Measurements from ENCODE around the gene TK1. TPM values are rescaled to one million over a fixed set of nuclear protein-coding genes. Genes with fewer than 3 reads are reported as not detected.

Gene TK1
- polyA plus RNA-seq, 3 donors: 0.67 to 2.0 (median 1.4) TPM

- H3K27me3 ChIP-seq (ENCODE audit: control insufficient read depth in 2 of 2, insufficient read depth in 2 of 2, low read length in 2 of 2): no peaks in the 10 kb centered on the region
- Mint-ChIP-seq H3K27ac (peak overlapping the region in 2 of 7 donors; percentile 6 to 39), H3K27me3 (ENCODE audit: low read depth in 3 of 3) (peaks cover 0 to 2% (median 0%) of the 10 kb centered on the region in 3 donors), H3K4me3 (no peak overlapping the region), H3K36me3 (peaks cover 18 to 48% of the 10 kb centered on the region in 2 donors), H3K9me3 (no peaks in the 10 kb centered on the region), H3K4me1 (peaks cover 39% of the 10 kb centered on the region)
- peaks cover 42% of the 10 kb centered on the region for H3K79me2 ChIP-seq (ENCODE audit: insufficient read depth, low read length)
- no peaks in the 10 kb centered on the region for H3K9me3 ChIP-seq (replicated peaks in 1 of 2; ENCODE audit: control insufficient read depth in 1 of 2, insufficient read depth in 1 of 2, low read length in 2 of 2)
- no peak overlapping the region for H3K4me3 ChIP-seq (replicated peaks in 1 of 3; ENCODE audit: low read depth in 2 of 3, low read length in 3 of 3)
- no CpG with 5 or more reads among the region's 2 CpGs for WGBS (ENCODE audit: insufficient coverage)
- H2AFZ ChIP-seq (ENCODE audit: insufficient read depth, low read depth, low read length, poor library complexity, severe bottlenecking): no peak overlapping the region
- no peaks in the 10 kb centered on the region for H4K20me1 ChIP-seq (ENCODE audit: insufficient read depth, low read length)
- no peak overlapping the region for H3K4me2 ChIP-seq (replicated peaks; ENCODE audit: extremely low read depth, low read length, poor library complexity, severe bottlenecking)
- peaks cover 22 to 32% of the 10 kb centered on the region in 2 donors for H3K4me1 ChIP-seq (ENCODE audit: control insufficient read depth in 1 of 2, insufficient read depth in 2 of 2, low read length in 2 of 2)
- peaks cover 0 to 4% of the 10 kb centered on the region in 2 donors for H3K36me3 ChIP-seq (replicated peaks in 1 of 2; ENCODE audit: control insufficient read depth in 1 of 2, insufficient read depth in 2 of 2, low read length in 2 of 2)
- no peak overlapping the region for H3K9ac ChIP-seq (ENCODE audit: insufficient read depth, low read length, poor library complexity, severe bottlenecking)
- no peak for TF ChIP-seq CTCF (IDR thresholded peaks at IDR 0.05)
- DNase-seq: no peak
- intact Hi-C loops (cut with micrococcal nuclease): no loop called here
- H3K27ac ChIP-seq (ENCODE audit: low read depth in 1 of 2, low read length in 2 of 2): no peak overlapping the region
These were observed 6.3 kb downstream of the TK1 start for GRCh38 chr17:78180508-78180907.

GRCh38 chr17:78180083-78180482 is 6.8 kb downstream of the TK1 start:
- no peak for TF ChIP-seq CTCF (IDR thresholded peaks at IDR 0.05)
- peaks cover 26 to 34% of the 10 kb centered on the region in 2 donors for H3K4me1 ChIP-seq (ENCODE audit: control insufficient read depth in 1 of 2, insufficient read depth in 2 of 2, low read length in 2 of 2)
- no peak overlapping the region for H3K4me3 Mint-ChIP-seq
- WGBS (ENCODE audit: insufficient coverage): 89% methylated on average over 3 of the region's 14 CpGs
- peaks cover 42% of the 10 kb centered on the region for H3K4me1 Mint-ChIP-seq
- H3K4me2 ChIP-seq (replicated peaks; ENCODE audit: extremely low read depth, low read length, poor library complexity, severe bottlenecking): no peak overlapping the region
- no peaks in the 10 kb centered on the region for H4K20me1 ChIP-seq (ENCODE audit: insufficient read depth, low read length)
- no peaks in the 10 kb centered on the region for H3K9me3 Mint-ChIP-seq
- H3K27me3 ChIP-seq (ENCODE audit: control insufficient read depth in 2 of 2, insufficient read depth in 2 of 2, low read length in 2 of 2): no peaks in the 10 kb centered on the region
- intact Hi-C loops (cut with micrococcal nuclease): no loop called here
- DNase-seq: no peak
- H3K27me3 Mint-ChIP-seq (ENCODE audit: low read depth in 3 of 3): peaks cover 0 to 2% (median 0%) of the 10 kb centered on the region in 3 donors
- H3K9ac ChIP-seq (ENCODE audit: insufficient read depth, low read length, poor library complexity, severe bottlenecking): no peak overlapping the region
- H3K9me3 ChIP-seq (replicated peaks in 1 of 2; ENCODE audit: control insufficient read depth in 1 of 2, insufficient read depth in 1 of 2, low read length in 2 of 2): no peaks in the 10 kb centered on the region
- H2AFZ ChIP-seq (ENCODE audit: insufficient read depth, low read depth, low read length, poor library complexity, severe bottlenecking): no peak overlapping the region
- peaks cover 22 to 52% of the 10 kb centered on the region in 2 donors for H3K36me3 Mint-ChIP-seq
- H3K36me3 ChIP-seq (replicated peaks in 1 of 2; ENCODE audit: control insufficient read depth in 1 of 2, insufficient read depth in 2 of 2, low read length in 2 of 2): peaks cover 0 to 4% of the 10 kb centered on the region in 2 donors
- peak overlapping the region in 1 of 2 donors; percentile 15 for H3K27ac ChIP-seq (ENCODE audit: low read depth in 1 of 2, low read length in 2 of 2)
- H3K27ac Mint-ChIP-seq: peak overlapping the region in 1 of 7 donors; percentile 87
- H3K79me2 ChIP-seq (ENCODE audit: insufficient read depth, low read length): peaks cover 40% of the 10 kb centered on the region
- no peak overlapping the region for H3K4me3 ChIP-seq (replicated peaks in 1 of 3; ENCODE audit: low read depth in 2 of 3, low read length in 3 of 3)
